GM15510 (cell line): ENCODE measurements around the gene RAB17.

Source experiments
- POLR2A ChIP-seq: IDR thresholded peaks from 3 replicates; pipeline ENCODE4 v1.6.1; 2011; ENCODE audit warnings: borderline replicate concordance; ENCODE audit not compliant: insufficient read length; ENCODE audit errors: extremely low read depth

Gene RAB17, protein sequence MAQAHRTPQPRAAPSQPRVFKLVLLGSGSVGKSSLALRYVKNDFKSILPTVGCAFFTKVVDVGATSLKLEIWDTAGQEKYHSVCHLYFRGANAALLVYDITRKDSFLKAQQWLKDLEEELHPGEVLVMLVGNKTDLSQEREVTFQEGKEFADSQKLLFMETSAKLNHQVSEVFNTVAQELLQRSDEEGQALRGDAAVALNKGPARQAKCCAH

DNA sequence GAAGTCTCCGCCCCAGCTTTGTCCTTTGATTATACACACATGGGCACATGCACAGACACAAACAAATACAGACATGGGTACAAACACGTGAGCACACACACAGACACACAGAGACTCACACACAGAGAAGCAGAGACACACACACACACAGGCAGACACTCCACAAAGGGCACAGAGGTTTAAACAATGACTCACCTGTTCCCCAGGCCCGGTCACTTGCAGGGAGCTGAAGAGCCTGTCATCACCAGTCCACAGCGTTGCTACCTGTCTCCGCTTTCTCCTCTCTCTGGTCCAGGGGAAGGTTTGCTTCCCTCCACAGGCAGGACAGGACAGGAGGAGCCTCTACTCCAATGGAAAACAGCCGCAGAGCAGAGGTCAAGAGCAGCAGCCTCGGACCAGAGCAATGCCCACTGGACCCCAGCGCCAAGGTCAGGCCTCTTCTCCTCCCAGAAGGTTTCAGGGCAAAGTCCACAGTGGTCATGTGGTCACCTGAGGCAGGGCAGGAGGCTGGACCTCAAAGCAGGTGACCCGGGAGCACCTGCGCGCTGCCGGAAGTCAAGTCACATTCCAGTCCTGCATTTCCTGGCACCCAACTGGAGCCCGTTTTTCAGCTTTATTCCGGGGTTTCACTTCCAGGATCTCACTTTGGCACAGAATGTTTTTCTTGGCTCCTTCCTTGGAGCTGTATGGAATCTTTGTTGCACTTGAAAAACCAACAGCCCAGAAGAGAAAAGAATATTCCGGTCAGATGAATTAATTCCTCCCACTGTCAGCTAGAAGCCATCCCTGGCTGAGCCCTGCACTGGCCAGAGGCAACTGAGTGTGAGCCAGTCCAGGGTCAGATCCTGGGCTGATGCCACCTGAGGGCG lies at the start of gene RAB17:
Gene RAB17, minus strand, starts transcription at position 463 of the 869 bp plus-strand sequence. CDS start 4,580 bp downstream, outside the sequence.
- TF ChIP-seq POLR2A, result no peak

DNA sequence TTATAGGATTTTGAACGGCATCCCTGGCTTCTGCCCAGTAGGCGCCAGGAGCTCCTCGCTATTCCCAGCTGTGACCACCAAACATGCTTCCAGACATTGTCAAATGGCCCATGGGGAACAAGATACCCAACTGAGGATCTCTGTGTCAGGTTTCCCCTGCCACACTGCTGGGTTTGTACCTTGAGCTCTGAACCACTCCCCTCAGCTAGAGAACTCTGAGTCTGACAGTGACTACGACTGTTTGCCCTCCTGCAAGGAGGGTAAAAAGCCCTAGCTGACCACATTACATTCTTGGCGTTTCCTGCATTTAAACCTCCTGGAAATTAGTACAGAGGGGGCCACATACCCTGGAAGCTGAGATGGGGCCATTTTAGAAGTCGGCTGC lies 49.3 kb upstream of the RAB17 start:
- TF ChIP-seq POLR2A, result no peak

- no peak for TF ChIP-seq POLR2A
Observed at GRCh38 chr2:237639052-237639835, 48.7 kb upstream of the RAB17 start.

DNA sequence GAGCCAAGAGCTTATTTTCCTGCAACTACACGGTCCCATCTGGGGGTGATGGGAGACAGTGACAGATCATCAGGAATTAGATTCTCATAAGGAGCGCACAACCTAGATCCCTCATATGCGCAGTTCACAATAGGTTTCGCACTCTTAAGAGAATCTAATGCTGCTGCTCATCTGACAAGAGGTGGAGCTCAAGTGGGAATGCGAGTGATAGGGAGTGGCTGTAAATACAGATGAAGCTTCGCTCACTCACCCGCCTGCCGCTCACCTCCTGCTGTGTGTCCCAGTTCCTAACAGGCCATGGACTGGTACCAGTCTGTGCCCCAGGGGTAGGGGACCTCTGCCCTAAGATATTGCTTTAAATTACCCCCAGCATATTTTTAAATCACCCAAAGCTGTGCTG lies 47.6 kb upstream of the RAB17 start:
- TF ChIP-seq POLR2A, result no peak

DNA sequence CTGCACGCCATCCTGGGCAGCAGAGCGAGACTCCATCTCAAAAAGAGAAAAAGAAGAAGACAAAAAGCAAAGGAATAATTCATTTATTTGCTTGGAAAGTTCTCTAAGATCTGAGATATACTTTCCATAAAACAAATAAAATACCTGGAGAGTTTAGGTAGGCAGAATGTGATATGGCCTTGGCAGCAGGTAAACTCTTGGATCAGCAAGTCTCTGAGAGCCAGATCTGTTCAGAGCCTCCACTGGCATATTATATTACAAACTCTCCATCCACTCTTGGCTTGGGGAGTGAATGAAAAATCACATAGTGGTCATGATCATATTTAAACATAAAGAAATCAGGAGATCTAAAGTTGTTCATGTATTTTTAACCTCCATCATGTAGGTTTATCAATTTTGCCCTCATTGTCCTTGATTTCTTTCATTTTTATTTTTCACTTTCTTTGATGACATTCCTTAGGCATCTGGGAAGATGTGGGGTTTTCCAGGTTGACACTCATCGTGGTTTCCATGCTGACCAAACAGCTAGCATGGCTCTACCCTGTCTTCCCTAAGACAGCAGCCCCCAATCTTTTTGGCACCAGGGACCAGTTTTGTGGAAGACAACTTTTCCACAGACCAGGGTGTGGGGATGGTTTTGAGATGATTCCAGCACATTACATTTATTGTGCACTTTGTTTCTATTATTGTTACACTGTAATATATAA lies 47.0 kb upstream of the RAB17 start:
- TF ChIP-seq POLR2A, result no peak

- no peak for TF ChIP-seq POLR2A
Observed at GRCh38 chr2:237636578-237636977, 46.0 kb upstream of the RAB17 start.

DNA sequence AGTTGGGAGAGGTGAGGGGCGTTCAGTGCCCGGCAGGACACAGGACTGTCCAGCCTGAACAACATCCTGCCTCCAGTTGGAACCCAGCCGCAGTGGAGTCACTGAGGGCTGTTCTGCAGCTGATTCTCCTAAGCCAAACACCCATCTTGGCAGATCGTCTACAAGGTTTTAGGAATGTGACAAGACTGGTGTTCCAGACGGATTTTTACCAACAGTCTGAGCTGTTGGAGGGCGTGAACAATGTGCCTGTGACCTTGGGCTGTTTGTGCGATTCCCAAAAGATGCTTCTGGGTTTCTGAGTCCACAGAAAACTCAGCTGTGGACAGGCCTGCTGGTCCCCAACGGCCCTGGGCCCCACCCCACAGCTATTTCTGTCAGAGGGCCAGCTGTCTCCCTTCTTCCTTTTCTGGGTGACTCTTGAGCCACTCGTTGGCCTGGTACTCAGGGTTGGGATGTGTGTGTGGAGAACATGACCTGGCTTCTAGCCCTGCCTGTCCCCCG lies 42.6 kb upstream of the RAB17 start:
- no peak for TF ChIP-seq POLR2A

GRCh38 chr2:237631801-237632585 lies 41.5 kb upstream of the RAB17 start:
- no peak for TF ChIP-seq POLR2A

DNA sequence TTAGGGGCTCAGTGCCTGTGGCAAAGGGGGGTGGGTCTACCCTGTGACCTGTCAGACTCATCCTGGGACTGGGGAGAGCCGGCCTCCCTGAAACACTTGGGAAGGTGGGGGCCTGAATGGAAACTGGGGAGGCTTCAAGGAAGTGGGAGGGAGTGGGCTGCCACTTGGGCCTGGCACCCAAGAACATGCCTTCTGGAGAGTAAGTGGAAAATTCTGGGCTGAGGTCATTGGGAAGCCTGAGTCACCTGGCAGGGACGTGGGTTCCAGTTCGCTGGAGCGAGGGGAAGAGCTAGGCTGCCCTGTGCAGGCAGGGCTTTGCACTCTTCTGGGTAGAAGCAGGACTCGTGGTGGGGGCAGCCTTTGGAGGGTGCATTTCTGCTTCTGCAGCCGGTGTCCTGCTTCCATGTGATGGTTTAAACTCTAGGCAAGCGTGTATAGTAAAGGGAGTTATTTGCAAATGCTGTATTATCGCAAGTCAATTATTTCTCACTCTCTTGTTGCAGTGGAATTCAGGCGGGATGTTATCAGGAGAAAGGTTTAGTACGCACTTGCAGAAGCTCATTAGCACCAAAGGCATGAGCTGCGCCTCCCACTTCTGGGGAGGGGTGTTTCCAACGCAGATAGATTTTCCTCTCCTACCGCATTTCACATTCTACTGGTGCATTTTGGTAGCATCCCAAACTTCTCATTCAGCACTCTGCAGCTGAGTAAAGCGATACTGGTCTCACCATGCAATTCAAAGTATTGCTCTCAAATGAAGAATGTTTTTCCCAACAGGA lies 40.7 kb upstream of the RAB17 start:
- no peak for TF ChIP-seq POLR2A

GRCh38 chr2:237630216-237631000 lies 39.9 kb upstream of the RAB17 start:
- no peak for TF ChIP-seq POLR2A

- no peak for TF ChIP-seq POLR2A
Observed at GRCh38 chr2:237629739-237630138, 39.2 kb upstream of the RAB17 start.

GRCh38 chr2:237629188-237629534 lies 38.6 kb upstream of the RAB17 start:
- TF ChIP-seq POLR2A, result no peak
